ENCODE data around the gene VPS39. TPM values are rescaled to one million over a fixed set of nuclear protein-coding genes. Genes with fewer than 3 reads are reported as not detected.

Gene VPS39
- total and polyA plus RNA-seq, 9 of the 15 experiments (the other 6 are each of a cell fraction or from before 2014, with no cell fraction given): 3.2 to 37.3 (median 21.8) TPM

DNA sequence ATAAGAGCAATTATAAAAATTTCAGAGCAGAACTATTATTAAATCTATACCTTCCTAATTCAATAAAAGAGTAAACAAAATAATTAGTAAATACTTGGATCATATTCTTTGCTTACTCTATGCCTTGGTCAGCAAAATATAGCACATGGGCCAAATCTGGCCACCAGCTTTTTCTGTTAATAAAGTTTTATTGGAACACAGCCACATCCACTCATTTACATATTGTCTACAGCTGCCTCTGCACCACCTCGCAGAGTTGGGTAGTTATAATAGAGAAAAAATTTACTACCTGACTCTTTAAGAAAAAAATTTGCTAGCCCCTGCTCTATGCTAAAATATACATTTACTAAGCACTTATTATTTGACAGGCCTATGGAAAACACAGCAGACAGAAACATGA, 32.7 kb upstream of the VPS39 start:
- intact Hi-C loops (cut with micrococcal nuclease): no loop called here
- Histone ChIP-seq H3K9me3 (replicated peaks; ENCODE audit: control insufficient read depth, insufficient read depth, low read depth, low read length) (no peaks in the 10 kb centered on the region), H4K20me1 (replicated peaks; ENCODE audit: control insufficient read depth, insufficient read depth, low read length) (no peaks in the 10 kb centered on the region), H3K4me2 (ENCODE audit: insufficient read depth, low read length) (no peak overlapping the region), H3K4me1 (replicated peaks in 1 of 2; ENCODE audit: control insufficient read depth in 2 of 2, insufficient read depth in 2 of 2, low read length in 2 of 2) (no peaks in the 10 kb centered on the region; a peak in 1 of 5 replicates), H3K4me3 (no peak overlapping the region), H3K27ac (ENCODE audit: extremely low read depth, low read depth, low read length) (no peak overlapping the region), H3K27me3 (ENCODE audit: control insufficient read depth in 2 of 2, insufficient read depth in 2 of 2, low read length in 2 of 2) (no peaks in the 10 kb centered on the region), H3K9me1 (ENCODE audit: control insufficient read depth, insufficient read depth, low read length) (no peaks in the 10 kb centered on the region), H3K79me2 (ENCODE audit: control insufficient read depth, insufficient read depth, low read length) (no peaks in the 10 kb centered on the region), H3K36me3 (ENCODE audit: control insufficient read depth, insufficient read depth, low read length) (peaks cover 67% of the 10 kb centered on the region), H2AFZ (ENCODE audit: low read depth, low read length) (no peak overlapping the region), H3K9ac (ENCODE audit: insufficient read depth in 1 of 2, low read depth in 2 of 2, low read length in 2 of 2) (no peak overlapping the region)
- DNase-seq (ENCODE audit: extremely low read depth in 1 of 4, low spot score in 3 of 4) (no peak), ATAC-seq (no peak), FAIRE-seq (no peak)
- ChIA-PET CTCF (ENCODE audit: low intra/inter-chr PET ratio) (no interaction called here), POLR2A (interaction anchor here (0.8 to 1.0 kb wide), 2 partner anchors 11 to 18 kb away, joined by 4 read pairs; no protein-coding TSS in a partner anchor)
- TF ChIP-seq ELF2 (CRISPR knock-in tag; IDR thresholded peaks at IDR 0.05): no peak
- TF ChIP-seq SOX6 (IDR thresholded peaks at IDR 0.05): no peak
- TF ChIP-seq, protein P1, sequence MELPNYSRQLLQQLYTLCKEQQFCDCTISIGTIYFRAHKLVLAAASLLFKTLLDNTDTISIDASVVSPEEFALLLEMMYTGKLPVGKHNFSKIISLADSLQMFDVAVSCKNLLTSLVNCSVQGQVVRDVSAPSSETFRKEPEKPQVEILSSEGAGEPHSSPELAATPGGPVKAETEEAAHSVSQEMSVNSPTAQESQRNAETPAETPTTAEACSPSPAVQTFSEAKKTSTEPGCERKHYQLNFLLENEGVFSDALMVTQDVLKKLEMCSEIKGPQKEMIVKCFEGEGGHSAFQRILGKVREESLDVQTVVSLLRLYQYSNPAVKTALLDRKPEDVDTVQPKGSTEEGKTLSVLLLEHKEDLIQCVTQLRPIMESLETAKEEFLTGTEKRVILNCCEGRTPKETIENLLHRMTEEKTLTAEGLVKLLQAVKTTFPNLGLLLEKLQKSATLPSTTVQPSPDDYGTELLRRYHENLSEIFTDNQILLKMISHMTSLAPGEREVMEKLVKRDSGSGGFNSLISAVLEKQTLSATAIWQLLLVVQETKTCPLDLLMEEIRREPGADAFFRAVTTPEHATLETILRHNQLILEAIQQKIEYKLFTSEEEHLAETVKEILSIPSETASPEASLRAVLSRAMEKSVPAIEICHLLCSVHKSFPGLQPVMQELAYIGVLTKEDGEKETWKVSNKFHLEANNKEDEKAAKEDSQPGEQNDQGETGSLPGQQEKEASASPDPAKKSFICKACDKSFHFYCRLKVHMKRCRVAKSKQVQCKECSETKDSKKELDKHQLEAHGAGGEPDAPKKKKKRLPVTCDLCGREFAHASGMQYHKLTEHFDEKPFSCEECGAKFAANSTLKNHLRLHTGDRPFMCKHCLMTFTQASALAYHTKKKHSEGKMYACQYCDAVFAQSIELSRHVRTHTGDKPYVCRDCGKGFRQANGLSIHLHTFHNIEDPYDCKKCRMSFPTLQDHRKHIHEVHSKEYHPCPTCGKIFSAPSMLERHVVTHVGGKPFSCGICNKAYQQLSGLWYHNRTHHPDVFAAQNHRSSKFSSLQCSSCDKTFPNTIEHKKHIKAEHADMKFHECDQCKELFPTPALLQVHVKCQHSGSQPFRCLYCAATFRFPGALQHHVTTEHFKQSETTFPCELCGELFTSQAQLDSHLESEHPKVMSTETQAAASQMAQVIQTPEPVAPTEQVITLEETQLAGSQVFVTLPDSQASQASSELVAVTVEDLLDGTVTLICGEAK (IDR thresholded peaks at IDR 0.05): peak; percentile 92
- TF ChIP-seq, protein P1 (CRISPR knock-in tag; IDR thresholded peaks at IDR 0.05): peak; percentile 79
- WGBS (ENCODE audit: insufficient coverage, low coverage, missing lambda C conversion rate): 100% methylated on average over 1 of the region's 1 CpG
- no TSS peak for BruUV-seq (replicated peaks)
- in situ Hi-C loops (cut with MboI): no loop called here

Measured in K562 (cell line).